ENCODE measurements around the gene C19orf12. TPM values are rescaled to one million over a fixed set of nuclear protein-coding genes. Genes with fewer than 3 reads are reported as not detected.

C19orf12 gene
- polyA plus RNA-seq, 1 donor from 2014 or later, result 83.8 TPM

DNA sequence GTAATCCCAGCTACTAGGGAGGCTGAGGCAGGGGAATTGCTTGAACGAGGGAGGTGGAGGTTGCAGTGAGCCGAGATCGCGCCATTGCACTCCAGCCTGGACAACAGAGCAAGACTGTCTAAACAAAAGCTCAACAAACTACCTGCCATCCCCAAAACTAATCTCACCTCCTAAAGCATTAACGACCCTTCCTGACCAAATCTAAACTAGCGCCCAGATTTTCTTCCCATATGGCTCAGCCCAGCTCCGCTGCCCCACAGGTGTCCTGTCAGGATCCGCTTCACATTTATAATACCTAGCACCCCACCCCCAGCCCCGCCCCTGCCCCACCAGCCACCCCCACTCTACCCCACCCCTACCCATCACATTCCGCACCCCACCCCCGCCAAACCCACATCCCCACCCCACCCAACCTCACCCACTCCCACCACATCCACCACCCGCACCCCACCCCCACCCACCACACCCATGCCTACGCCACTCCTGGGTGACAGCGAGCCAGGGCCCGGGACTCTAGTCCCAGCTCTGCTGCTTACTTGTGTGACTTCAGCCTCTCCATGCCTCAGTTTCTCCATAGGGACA, 599 bp downstream of the C19orf12 start:
- peaks cover 5% of the 10 kb centered on the region for H3F3A ChIP-seq (ENCODE audit: insufficient read depth, low read length, poor library complexity, severe bottlenecking)
- TF ChIP-seq TAF1 (IDR thresholded peaks at IDR 0.05; ENCODE audit: low read depth) (no peak), EP300 (conservative IDR thresholded peaks at IDR 0.05; ENCODE audit: poor library complexity, severe bottlenecking) (no peak), SMC3 (conservative IDR thresholded peaks at IDR 0.05; ENCODE audit: poor library complexity) (no peak), EZH2 (IDR thresholded peaks at IDR 0.05; ENCODE audit: borderline replicate concordance, insufficient read depth, low read length, poor library complexity, severe bottlenecking) (no peak), RAD21 (conservative IDR thresholded peaks at IDR 0.05) (no peak), MXI1 (conservative IDR thresholded peaks at IDR 0.05; ENCODE audit: poor library complexity, severe bottlenecking) (no peak)
- TF ChIP-seq, protein P1, sequence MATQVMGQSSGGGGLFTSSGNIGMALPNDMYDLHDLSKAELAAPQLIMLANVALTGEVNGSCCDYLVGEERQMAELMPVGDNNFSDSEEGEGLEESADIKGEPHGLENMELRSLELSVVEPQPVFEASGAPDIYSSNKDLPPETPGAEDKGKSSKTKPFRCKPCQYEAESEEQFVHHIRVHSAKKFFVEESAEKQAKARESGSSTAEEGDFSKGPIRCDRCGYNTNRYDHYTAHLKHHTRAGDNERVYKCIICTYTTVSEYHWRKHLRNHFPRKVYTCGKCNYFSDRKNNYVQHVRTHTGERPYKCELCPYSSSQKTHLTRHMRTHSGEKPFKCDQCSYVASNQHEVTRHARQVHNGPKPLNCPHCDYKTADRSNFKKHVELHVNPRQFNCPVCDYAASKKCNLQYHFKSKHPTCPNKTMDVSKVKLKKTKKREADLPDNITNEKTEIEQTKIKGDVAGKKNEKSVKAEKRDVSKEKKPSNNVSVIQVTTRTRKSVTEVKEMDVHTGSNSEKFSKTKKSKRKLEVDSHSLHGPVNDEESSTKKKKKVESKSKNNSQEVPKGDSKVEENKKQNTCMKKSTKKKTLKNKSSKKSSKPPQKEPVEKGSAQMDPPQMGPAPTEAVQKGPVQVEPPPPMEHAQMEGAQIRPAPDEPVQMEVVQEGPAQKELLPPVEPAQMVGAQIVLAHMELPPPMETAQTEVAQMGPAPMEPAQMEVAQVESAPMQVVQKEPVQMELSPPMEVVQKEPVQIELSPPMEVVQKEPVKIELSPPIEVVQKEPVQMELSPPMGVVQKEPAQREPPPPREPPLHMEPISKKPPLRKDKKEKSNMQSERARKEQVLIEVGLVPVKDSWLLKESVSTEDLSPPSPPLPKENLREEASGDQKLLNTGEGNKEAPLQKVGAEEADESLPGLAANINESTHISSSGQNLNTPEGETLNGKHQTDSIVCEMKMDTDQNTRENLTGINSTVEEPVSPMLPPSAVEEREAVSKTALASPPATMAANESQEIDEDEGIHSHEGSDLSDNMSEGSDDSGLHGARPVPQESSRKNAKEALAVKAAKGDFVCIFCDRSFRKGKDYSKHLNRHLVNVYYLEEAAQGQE (IDR thresholded peaks at IDR 0.05; ENCODE audit: borderline replicate concordance), result no peak
- H3K36me3 ChIP-seq (ENCODE audit: insufficient read depth, low read length), result no peaks in the 10 kb centered on the region
- no peaks in the 10 kb centered on the region for H3K9me3 ChIP-seq (ENCODE audit: low read length)
- peak overlapping the region; percentile 69 for H2AFZ ChIP-seq (ENCODE audit: low read depth, low read length)
- H3K9me2 ChIP-seq (ENCODE audit: insufficient read depth, low read length), result no peaks in the 10 kb centered on the region
- H3K79me2 ChIP-seq (replicated peaks; ENCODE audit: insufficient read depth, low read length), result peaks cover 8% of the 10 kb centered on the region
- H3K4me3 ChIP-seq (ENCODE audit: low read length), result peak overlapping the region; percentile 78
- H3K9ac ChIP-seq (ENCODE audit: low read length), result peak overlapping the region; percentile 85
- H3K27me3 ChIP-seq (ENCODE audit: insufficient read depth, low read depth, low read length), result no peaks in the 10 kb centered on the region
- H3K27ac ChIP-seq (ENCODE audit: low read length), result peak overlapping the region; percentile 42
- peak overlapping the region; percentile 30 for H3K4me2 ChIP-seq (ENCODE audit: low read length)
- no peaks in the 10 kb centered on the region for H4K20me1 ChIP-seq (ENCODE audit: insufficient read depth)

DNA sequence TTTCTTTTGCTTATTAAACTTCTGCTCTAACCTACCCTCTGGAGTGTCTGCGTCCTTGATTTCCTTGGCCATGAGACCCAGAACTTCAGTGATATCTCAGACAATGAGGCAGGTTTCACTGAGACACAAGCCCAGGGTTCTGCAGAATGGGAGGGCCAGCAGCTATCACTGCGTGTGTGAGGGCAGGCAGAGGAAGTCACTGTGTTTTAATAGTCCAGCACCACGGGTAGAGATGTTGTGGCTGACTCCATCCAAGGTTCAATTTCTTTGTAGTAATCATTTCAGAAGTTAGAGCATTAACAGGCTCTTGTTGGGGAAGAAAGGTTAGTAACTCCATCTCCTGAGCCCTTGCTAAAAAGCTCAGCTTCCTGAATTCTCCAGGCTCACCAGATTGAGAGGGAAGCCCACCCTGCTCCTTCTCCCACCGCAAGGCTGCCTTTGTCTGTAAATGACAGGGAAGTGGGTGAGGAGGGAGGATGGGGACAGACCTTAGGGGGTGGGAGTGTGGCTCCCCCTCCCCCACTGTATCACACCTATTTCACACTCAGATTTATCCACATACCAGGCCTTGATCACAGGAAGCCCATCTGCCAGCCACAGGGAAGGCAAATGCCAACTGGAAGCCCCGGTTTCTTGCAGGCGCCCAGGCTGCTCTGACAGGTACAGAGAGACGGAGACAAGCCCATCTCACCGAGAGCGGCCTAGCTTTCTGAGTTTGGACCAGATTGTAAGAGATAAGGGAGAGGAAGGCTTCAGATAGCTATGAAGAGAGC, 2.1 kb downstream of the C19orf12 start:
- H3K4me3 ChIP-seq (ENCODE audit: low read length), result peak overlapping the region; percentile 78
- TF ChIP-seq SMC3 (conservative IDR thresholded peaks at IDR 0.05; ENCODE audit: poor library complexity) (no peak), RAD21 (conservative IDR thresholded peaks at IDR 0.05) (no peak), MXI1 (conservative IDR thresholded peaks at IDR 0.05; ENCODE audit: poor library complexity, severe bottlenecking) (no peak), EZH2 (IDR thresholded peaks at IDR 0.05; ENCODE audit: borderline replicate concordance, insufficient read depth, low read length, poor library complexity, severe bottlenecking) (no peak), POLR2AphosphoS5 (IDR thresholded peaks at IDR 0.05) (no peak)
- TF ChIP-seq, protein P1 (IDR thresholded peaks at IDR 0.05; ENCODE audit: borderline replicate concordance), result no peak
- TF ChIP-seq, protein P2, sequence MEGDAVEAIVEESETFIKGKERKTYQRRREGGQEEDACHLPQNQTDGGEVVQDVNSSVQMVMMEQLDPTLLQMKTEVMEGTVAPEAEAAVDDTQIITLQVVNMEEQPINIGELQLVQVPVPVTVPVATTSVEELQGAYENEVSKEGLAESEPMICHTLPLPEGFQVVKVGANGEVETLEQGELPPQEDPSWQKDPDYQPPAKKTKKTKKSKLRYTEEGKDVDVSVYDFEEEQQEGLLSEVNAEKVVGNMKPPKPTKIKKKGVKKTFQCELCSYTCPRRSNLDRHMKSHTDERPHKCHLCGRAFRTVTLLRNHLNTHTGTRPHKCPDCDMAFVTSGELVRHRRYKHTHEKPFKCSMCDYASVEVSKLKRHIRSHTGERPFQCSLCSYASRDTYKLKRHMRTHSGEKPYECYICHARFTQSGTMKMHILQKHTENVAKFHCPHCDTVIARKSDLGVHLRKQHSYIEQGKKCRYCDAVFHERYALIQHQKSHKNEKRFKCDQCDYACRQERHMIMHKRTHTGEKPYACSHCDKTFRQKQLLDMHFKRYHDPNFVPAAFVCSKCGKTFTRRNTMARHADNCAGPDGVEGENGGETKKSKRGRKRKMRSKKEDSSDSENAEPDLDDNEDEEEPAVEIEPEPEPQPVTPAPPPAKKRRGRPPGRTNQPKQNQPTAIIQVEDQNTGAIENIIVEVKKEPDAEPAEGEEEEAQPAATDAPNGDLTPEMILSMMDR (IDR thresholded peaks at IDR 0.05; ENCODE audit: poor library complexity, severe bottlenecking), result no peak
- H3K27me3 ChIP-seq (ENCODE audit: insufficient read depth, low read depth, low read length), result no peaks in the 10 kb centered on the region
- H2AFZ ChIP-seq (ENCODE audit: low read depth, low read length), result no peak overlapping the region
- H3K9ac ChIP-seq (ENCODE audit: low read length), result peak overlapping the region; percentile 12
- H4K20me1 ChIP-seq (ENCODE audit: insufficient read depth), result no peaks in the 10 kb centered on the region
- H3K36me3 ChIP-seq (ENCODE audit: insufficient read depth, low read length), result no peaks in the 10 kb centered on the region
- no peak overlapping the region for H3K4me2 ChIP-seq (ENCODE audit: low read length)
- peaks cover 13% of the 10 kb centered on the region for H3K79me2 ChIP-seq (replicated peaks; ENCODE audit: insufficient read depth, low read length)
- H3K9me2 ChIP-seq (ENCODE audit: insufficient read depth, low read length), result no peaks in the 10 kb centered on the region
- H3K27ac ChIP-seq (ENCODE audit: low read length), result no peak overlapping the region
- H3K9me3 ChIP-seq (ENCODE audit: low read length), result no peaks in the 10 kb centered on the region
- H3F3A ChIP-seq (ENCODE audit: insufficient read depth, low read length, poor library complexity, severe bottlenecking), result peaks cover 5% of the 10 kb centered on the region

All from neural cell (in vitro differentiated cells).